Stimulated activated CD4-positive, alpha-beta T cell treated with anti-CD3 and anti-CD28 coated beads, Interleukin-1b, Interleukin-23, amount 100 ng/mL, for 24 hours (primary cell): ENCODE data around the gene KCNA5.

Experiments used
- DNase-seq, 4 experiments: peaks; one replicate each; pipeline ENCODE4 v3.0.0-alpha.2; 2020; ENCODE audit warnings: low read depth in 4 of 4, low spot score in 1 of 4

KCNA5 gene

DNA sequence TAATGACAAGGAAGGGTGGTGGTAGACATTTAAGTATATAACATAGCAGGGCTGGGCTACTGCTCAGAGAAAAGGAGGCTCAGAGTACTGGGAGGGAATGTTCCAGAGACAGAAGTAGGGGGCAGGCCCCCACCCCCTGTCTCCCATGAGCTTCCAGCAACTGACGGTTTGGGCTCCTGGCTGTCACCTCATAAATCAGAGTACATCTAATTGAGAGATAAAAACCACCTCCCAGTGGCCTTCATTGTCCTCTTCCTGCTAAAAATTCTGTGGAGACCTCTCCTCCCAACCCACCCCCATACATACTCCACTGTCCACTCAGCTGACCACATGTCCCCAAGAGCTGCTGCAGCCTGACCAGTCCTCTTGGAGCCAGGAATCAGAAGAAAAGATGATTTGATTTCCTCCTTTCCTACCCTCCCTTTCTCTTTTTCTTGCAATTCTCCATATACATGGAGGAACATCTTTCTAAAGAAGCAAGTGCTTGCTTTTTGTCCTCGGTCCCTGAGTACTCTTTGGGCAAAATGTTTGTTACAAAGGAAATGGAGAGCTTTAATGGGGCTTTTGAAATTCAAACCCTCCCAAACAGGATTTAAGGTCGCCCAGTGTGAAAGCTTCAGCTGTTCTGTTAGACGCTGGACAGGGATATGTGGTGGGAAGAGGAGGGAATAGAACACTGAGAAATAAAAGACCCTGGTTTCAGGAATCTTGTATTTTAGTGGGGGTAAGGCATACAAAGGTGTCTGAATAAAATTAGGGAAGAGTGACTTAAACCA lies 16.4 kb upstream of the KCNA5 start:
- DNase-seq, result no peak

DNA sequence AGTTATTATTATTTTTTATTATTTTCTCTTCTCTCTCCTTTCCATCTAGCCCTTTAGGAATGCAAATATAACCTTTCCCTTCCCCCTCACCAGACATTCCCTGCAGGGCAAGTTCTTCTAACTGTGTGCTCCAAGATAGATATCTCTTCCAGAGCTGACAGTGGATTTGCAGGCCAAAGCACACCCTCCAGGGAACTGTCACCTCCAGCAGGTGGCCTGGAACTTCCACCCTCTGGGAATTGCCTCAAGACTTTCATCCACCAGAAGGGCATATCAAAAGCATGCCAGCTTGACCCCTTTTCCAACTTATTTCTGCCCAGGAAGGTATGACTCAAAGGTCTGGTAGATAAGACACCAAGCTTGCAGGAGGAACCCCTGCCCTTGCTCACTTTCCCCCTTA lies 13.6 kb upstream of the KCNA5 start:
- DNase-seq, result no peak

DNA sequence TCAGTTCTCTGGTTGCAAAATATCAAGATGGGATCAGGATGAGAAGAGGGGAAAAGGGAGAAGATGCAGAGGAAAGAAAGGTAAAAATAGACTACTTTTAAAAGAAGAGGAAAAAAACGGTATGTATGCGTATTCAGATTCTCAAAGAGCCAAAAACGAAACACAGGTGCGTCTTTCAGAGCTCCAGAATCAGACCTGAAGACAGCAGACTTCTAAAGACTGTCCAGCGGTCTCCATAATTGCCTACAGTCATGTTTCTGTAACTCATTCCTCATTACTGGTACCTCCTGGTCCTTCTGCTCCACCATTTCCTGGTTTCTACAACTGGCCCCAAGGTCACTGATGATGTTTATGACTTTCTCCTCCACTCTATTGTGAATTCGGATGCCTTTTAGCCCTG lies 12.4 kb upstream of the KCNA5 start:
- DNase-seq, result no peak

DNA sequence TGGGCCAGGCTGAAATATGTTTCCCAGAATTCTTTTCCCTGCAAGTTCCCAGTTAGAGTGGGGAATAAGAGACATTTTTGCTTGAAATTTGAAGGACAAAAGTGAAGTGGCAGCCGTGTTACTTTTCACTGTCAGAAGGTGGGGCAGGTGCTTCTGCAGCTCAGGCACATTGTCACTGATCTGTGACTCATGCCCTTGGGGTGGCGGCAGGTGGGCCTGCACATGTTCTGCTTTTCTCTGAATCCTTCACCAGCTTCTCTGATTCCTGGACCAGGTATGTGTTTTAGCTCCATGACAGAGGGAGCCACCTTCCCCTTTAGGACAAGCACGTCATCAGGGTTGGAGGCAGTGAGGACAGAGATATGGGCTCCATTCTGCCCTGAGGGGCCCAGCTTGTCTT lies 11.7 kb upstream of the KCNA5 start:
- no peak for DNase-seq

DNA sequence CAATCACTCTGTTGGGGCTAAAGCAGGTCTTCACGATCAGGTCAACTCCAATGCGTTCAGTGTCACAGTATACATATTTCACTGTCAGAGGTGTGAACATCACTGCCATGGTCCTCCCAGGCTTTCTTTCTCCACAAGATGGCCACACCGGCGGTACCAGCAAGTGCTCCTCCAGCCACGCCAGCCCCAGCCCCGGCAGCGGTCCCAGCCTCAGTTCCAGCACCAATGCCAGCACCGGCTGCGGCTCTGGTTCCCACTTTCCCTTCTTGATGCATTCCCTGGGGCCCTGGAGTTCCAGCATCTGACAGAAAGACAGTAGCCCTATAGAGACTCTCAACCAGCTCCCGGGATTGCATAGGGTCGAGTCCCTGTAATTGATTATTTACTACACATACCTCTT lies 10.9 kb upstream of the KCNA5 start:
- no peak for DNase-seq

DNA sequence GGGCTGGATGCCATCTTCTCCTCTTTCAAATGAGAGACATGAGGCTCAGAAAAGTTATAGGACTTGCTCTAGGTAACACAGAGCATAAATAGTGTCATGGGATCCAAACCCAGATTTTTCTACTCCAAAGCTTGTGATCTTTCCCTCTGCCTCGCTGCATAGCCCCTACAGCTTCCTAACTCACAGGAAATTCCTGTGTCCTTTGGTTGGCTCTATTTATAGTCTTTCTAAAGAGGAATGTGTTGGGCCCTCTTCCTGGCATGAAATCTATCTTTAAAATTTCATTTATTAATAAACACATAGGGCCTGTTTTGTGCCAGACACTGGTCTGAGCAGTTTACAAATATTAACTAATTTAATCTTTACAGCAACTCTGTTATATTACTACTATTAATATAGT lies 9.8 kb upstream of the KCNA5 start:
- no peak for DNase-seq

DNA sequence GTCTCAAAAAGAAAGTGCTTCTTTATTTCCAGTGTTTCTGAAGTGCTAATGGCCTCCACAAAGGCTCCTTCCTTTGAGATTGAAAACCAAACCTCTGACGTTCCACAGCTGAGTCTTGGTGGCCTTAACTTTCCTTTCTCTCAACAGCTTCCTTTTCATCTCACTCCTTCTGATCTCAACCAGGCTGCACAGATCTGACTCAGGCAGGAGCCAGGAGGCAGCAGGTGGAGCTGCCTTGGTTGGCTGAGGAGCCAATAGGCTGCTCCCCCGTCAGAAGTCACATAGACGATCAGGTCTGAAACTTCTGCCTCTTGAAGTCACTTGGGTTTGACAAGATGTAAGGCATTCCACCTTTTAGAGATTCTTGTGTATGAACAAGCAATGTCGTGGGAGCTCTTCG lies 9.1 kb upstream of the KCNA5 start:
- no peak for DNase-seq

DNA sequence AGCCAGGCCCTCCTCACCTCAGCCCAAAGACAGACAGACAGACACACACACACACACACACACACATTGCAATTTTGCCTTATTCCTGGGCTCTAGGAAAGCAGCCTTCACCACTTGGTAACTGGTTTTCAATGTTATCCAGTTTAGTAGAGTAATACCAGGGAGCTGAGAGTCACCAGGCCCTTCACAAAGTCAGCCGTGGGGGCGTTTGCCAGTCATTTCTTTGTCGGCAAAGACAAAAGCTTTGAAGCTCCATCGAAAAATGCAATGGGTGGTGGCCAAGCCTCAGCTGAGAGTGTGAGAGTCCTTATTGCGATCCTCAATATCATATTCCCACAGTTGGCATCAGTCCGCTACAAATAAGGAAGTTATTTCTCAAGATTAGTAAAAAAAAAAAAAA lies 8.1 kb upstream of the KCNA5 start:
- no peak for DNase-seq

DNA sequence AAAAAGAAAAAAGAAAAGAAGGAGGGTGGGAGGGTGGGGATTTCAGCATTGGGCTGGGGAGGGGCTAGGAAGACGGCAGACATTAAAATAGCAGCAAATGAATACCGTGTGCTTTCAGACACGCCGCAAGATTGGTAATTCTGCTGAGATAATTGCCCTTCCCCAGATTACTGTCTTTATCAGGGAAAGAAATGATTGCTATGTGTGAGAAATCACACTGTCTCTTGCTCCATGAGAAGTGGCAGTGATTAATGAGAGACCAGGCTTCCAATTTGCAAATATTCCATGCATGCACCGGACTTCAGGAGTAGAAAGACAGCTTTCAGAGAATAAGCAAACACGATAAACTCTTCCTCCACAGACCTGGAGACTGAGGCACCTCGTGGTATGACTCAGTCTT lies 7.6 kb upstream of the KCNA5 start:
- DNase-seq, result no peak

DNA sequence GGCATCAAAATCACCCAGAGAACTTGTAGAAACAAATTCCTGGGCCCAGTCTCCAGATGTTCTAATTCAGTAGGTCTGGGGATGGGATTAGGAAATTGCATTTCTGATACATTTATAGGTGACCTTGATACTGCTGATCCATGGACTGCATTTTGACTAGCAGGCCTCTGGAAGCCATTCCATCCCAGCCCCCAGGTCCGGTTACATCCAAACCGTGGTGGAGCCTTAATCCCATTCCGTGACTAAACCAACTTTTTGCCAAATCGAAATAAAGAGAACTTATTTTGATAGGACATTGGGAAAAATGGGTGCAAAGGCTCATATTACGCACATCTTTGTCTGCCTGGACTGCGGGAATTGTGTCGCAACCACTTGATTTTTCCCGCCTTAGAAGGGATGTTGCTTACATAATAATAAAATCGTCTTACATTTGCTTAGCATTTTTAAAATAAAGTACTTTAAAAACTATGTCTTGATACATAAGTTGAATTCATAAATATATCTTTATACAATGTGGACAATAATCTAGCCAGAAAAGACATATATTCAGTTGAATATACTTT lies 5.8 kb upstream of the KCNA5 start:
- no peak for DNase-seq

DNA sequence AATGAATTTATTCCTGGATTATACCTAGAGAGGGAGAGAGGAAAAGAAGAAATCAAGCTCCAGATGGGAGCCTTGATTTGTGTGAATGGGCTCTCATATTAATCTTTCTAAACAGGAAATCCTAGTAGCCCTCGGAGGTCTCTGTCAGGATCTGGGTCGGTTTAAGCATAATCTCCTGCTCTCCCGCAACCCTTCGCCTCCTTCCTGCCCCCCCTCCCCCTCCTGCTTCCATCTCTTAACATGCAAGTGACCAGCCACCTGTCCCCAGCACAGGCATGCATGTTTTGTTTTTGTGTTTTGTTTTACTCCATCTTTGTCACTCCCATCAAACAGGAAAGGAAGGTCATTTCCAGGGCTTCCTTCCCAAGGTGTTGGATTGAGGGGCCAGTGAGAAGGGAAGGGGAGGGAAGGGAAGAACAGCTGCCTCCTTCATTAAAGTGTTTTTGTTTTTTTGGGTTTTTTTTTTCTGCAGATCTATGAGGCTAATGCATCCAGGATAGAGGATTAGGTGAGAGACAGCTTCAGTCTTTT lies 4.8 kb upstream of the KCNA5 start:
- no peak for DNase-seq

DNA sequence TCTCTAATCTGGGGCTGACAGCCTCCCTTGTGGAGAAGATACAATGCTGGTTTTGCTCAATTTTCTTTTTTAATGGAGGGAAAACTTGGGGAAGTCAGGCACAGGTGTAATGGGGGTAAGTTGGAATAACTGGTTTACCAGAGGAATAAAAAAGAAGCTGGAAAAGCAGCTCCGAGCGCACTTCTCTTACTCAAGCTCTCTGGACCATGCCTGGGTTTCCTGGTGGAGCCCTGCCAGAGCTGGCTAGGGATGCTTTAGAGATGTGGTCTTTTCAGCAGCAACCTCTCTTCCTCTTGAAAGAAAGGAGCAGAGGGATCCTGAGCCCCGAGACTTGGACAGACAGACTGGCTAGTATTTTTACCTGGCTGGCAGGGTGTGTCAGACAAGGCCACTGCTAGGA lies 3.9 kb upstream of the KCNA5 start:
- no peak for DNase-seq

DNA sequence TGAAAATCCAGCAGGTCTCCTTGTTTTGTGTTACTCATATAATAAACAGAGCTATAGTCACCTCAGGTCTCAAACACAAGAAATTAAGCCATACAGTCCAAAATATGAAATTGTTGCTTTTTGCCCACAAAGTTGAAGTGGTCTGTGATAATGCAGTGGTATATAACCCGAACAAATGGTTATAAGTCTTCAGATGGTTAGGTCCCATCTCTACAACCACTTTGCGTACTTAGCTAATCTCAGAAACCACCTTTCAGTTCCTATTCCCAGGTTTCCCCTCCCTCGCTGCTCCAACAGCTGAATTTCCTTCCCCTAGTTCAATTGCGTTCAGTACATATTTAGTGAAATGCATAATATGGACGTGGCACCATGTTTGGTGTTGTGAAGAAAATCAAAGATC lies 3.3 kb upstream of the KCNA5 start:
- DNase-seq, result no peak

DNA sequence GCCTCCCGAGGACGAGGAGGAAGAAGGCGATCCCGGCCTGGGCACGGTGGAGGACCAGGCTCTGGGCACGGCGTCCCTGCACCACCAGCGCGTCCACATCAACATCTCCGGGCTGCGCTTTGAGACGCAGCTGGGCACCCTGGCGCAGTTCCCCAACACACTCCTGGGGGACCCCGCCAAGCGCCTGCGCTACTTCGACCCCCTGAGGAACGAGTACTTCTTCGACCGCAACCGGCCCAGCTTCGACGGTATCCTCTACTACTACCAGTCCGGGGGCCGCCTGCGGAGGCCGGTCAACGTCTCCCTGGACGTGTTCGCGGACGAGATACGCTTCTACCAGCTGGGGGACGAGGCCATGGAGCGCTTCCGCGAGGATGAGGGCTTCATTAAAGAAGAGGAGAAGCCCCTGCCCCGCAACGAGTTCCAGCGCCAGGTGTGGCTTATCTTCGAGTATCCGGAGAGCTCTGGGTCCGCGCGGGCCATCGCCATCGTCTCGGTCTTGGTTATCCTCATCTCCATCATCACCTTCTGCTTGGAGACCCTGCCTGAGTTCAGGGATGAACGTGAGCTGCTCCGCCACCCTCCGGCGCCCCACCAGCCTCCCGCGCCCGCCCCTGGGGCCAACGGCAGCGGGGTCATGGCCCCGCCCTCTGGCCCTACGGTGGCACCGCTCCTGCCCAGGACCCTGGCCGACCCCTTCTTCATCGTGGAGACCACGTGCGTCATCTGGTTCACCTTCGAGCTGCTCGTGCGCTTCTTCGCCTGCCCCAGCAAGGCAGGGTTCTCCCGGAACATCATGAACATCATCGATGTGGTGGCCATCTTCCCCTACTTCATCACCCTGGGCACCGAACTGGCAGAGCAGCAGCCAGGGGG lies 979 bp downstream of the KCNA5 start:
- no peak for DNase-seq

DNA sequence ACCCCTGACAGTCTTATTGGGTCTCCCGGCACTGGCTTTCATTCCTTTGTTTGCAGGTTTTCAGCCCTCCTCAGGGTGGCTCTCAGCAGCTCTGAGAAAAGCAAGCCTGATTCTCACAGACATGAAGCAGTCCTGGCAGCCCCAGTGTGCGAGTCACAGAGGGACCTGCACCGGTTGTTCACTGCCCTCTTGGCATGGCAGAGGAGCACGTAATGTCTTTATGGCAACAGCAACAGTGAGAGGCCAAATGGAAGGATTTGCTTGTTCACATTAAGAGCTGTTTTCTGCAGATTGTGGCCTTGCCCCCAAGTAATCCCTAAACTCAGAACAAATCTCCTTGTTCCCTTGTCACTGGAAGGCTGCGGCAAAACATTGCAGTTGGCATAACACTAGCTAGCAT lies 3.4 kb downstream of the KCNA5 start:
- no peak for DNase-seq

DNA sequence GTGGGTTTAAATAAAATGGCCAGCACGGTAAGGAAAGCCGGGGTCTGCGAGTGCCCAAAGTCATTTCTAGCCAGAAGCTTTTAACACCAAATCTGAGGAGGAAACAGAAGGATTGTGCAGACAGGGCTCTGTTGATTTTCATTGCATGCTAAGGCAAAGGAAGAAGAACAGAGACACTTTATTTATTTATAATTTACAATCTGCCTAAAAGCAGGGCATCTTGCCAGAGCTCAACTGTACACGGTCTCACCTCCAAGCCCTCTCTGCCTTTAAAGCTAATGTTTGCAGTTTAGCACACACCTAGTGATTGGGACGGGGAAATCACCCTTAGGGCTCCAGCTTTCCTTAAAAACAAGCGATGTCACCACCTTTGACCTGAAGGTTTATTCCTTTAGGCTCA lies 4.0 kb downstream of the KCNA5 start:
- DNase-seq, result no peak

DNA sequence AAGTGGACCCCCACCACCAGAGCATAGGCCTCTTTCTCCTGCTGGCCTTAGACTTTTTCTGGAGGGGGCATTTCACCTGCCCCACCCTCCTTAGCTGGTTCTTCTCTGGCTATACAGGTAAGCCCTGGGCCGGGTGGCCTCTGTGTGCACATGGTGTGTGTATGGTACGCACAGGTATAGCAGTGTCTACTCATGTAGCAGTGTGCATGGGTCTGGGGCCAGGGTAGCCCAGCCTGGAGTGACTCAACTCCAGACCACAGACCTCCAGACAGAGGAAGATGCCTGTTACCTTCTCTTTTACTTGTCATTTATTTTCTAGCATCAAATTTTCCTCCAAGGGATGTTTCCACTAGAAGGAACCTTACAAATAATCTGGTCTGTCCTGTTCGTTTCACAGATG lies 6.9 kb downstream of the KCNA5 start:
- DNase-seq, result no peak

DNA sequence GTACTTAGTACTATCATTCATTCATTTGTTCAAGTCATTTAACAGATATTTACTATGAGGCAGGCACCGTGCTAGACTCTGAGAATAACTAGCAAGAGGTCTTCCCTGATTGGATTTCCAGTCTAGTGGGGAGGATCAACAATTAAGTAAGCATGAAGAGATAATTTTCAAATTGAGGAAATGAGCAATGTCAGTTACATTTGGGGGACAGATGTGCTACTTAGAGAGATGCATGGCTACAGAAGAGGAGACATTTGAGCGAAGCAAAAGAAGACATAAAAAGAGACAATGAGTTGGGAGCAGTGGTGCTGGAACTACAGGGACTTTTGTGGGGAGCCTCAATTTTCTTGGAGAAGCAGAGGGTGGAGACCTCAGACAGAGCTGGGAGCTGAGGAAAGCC lies 7.7 kb downstream of the KCNA5 start:
- no peak for DNase-seq

DNA sequence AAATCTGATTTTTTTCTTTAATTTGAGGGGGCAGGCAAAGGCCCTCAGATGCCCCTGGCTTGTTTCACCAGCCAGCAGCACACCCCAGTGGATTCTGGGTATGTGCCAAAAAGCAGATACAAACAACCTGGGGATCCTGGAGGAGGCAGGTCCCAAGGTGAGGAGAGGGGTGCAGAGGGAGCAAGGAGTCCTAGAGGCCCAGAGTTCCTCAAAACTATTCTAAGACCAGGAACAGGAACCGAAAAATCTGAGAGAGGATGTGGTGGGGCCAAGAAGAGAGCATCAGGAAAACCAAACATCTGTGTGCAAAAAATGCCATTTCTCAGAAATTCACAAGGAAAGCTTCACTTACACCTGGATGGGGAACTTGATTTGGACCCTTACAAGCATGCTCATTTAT lies 8.2 kb downstream of the KCNA5 start:
- no peak for DNase-seq

DNA sequence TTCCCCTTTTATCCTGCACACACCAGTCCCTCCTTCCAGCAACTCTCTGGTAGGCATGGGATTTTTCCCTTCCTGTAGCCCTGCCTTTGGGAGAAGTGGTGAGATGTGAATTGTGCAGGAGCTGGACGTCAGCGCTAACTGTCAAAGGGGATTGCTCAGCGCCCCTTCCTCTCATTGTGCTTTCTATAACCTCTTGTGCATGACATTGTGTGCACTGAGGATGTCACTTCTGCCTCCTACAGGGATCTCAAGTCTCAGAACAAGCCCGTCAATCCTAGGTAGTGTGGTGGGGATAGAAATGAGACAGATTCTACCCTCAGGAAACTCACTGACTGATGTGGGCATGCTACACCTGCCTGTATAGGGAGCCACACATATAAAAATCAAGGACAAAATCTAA lies 8.7 kb downstream of the KCNA5 start:
- DNase-seq, result no peak

DNA sequence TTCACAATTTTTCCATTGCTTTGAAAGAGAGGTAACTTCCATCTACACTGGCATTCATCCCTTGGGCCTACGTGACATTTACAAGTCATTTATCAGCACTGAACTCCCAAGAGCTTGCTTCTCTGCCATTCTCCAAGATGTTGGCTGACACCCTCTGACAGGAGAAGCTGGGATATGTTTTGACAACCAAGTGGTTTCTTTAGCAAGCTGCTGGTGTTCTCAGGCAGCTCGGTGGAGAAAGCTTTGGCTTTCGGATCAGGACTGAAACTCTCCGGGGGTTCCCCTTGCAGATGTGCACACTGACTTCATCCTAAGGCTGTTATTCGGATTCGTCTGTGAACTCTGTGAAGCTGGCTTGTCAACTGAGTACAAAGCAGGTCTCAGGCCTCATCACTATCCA lies 15.7 kb downstream of the KCNA5 start:
- DNase-seq, result no peak

DNA sequence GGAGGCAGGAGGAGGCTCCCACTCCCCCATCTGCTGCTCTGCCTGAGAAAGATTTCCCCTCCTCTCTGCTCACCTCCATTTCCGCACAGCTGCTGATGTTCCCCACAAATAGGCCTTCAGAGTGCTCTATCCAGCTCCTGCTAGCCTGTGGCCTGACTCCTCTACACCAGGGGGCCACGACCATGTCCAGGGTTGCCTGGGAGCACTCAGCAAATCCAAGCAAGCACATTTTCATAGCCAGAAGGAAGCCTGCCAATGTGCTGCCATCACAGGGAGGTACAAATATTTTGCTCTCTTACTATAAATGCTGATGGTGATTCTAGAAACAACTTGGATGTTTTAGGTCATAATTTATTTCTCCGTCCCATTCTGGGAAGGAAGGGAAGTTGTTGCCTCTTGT lies 17.3 kb downstream of the KCNA5 start:
- DNase-seq, result no peak
